Stomach (tissue), 9 donors: ENCODE results near the gene CD36. TPM values are rescaled to one million over a fixed set of nuclear protein-coding genes. Genes with fewer than 3 reads are reported as not detected.

Experiments
- DNase-seq, 2 donors: peaks; one replicate each; pipeline versions ENCODE4 v3.0.0 to v3.0.0-alpha.2; 2013 to 2019
- H3K27ac ChIP-seq, 5 donors: fragments of 200-600 bp in 4 of 5; sonication (generic) in 4 of 5; one replicate each; pipeline ENCODE4 v1.5.1; 2013 to 2019; ENCODE audit warnings: mild to moderate bottlenecking in 1 of 5, moderate library complexity in 1 of 5
- H3K27me3 ChIP-seq, 3 donors: fragments of 200-600 bp; sonication (generic); one replicate each; pipeline ENCODE4 v1.5.1; 2017 to 2019; ENCODE audit warnings: mixed run types in 1 of 3
- H3K36me3 ChIP-seq, 4 donors: fragments of 200-600 bp; sonication (generic); 1 replicate in 3 of 4; 2 replicates in 1 of 4; pipeline ENCODE4 v1.5.1; 2016 to 2019
- H3K4me1 ChIP-seq, 4 donors: fragments of 200-600 bp; sonication (generic); one replicate each; pipeline ENCODE4 v1.5.1; 2016 to 2019
- H3K4me3 ChIP-seq, 4 donors: fragments of 200-600 bp; sonication (generic) in 3 of 4; one replicate each; pipeline ENCODE4 v1.5.1; 2016 to 2019; ENCODE audit warnings: mild to moderate bottlenecking in 1 of 4
- H3K9me3 ChIP-seq, 4 donors: fragments of 200-600 bp; sonication (generic); one replicate each; pipeline ENCODE4 v1.5.1; 2016 to 2019
- EP300 ChIP-seq: sonication (generic); formaldehyde crosslinking; IDR thresholded peaks from one replicate; pipeline ENCODE4 v1.6.1; 2017; ENCODE audit warnings: antibody characterized with exemption
- POLR2A ChIP-seq, 4 donors: fragments of 450-650 bp; IDR thresholded peaks; one replicate each; pipeline ENCODE4 v1.6.1; 2016; ENCODE audit warnings: antibody characterized with exemption in 4 of 4, control low read depth in 2 of 4, mild to moderate bottlenecking in 1 of 4, moderate library complexity in 1 of 4
- POLR2AphosphoS5 ChIP-seq, 3 donors: sonication (generic); formaldehyde crosslinking; IDR thresholded peaks; one replicate each; pipeline ENCODE4 v1.6.1; 2016; ENCODE audit warnings: antibody characterized with exemption in 3 of 3
- WGBS, 5 donors: extraction: QIAGEN DNeasy Blood & Tissue Kit in 3 of 5; methylation state at CpG; one replicate each; pipeline versions ENCODE4 v1.1.5 to v1.1.7; 2013 to 2018; 5-methylcytosine and 5-hydroxymethylcytosine counted together
- intact Hi-C: fragments of 100-400 bp; cut with DNase I; formaldehyde crosslinking; loops from one replicate; pipeline ENCODE4 v1.15.1; 2023; ENCODE audit warnings: low total_unique reads
- polyA plus RNA-seq, 3 donors: library from polyadenylated mRNA; stranded (reverse); fragments of 200-250 nt; gene quantifications; one replicate each; pipeline ENCODE4 v1.2.3, GENCODE V29; 2013
- total RNA-seq, 5 donors: library from RNA; depleted of rRNA; stranded (reverse); fragments of >200 nt; gene quantifications; one replicate each; pipeline versions ENCODE4 v1.1.0 to v1.2.3, GENCODE V29; 2014 to 2016
- TF ChIP-seq, protein P1 (sequence below), 7 experiments: fragments of 450-650 bp in 4 of 7; fragments of 200-600 bp in 3 of 7; sonication (generic) in 3 of 7; IDR thresholded peaks; one replicate each; pipeline ENCODE4 v1.5.1; 2016 to 2019; ENCODE audit warnings: antibody characterized with exemption in 7 of 7, control low read depth in 2 of 7, mild to moderate bottlenecking in 1 of 7
- donor health status: healthy with polysubstance abuse.
- donor health status: Bipolar disorder and iron deficiency.
- donor health status: healthy.

The CD36 gene
- total and polyA plus RNA-seq, 8 donors, result 5.5 to 346 (median 33.5) TPM

GRCh38 chr7:80711531-80711930 is 73.1 kb downstream of the CD36 start:
- Histone ChIP-seq H3K4me1 (no peaks in the 10 kb centered on the region), H3K27me3 (no peaks in the 10 kb centered on the region), H3K27ac (no peak overlapping the region), H3K36me3 (no peaks in the 10 kb centered on the region), H3K9me3 (no peaks in the 10 kb centered on the region), H3K4me3 (no peak overlapping the region)
- 61 to 80% (median 66%) methylated on average over 2 of the region's 2 CpGs for WGBS, 5 donors
- intact Hi-C loops, result no loop called here
- no peak for TF ChIP-seq POLR2AphosphoS5 (IDR thresholded peaks at IDR 0.05)
- TF ChIP-seq POLR2A (IDR thresholded peaks at IDR 0.05), result no peak
- no peak for TF ChIP-seq EP300
- TF ChIP-seq, protein P1, sequence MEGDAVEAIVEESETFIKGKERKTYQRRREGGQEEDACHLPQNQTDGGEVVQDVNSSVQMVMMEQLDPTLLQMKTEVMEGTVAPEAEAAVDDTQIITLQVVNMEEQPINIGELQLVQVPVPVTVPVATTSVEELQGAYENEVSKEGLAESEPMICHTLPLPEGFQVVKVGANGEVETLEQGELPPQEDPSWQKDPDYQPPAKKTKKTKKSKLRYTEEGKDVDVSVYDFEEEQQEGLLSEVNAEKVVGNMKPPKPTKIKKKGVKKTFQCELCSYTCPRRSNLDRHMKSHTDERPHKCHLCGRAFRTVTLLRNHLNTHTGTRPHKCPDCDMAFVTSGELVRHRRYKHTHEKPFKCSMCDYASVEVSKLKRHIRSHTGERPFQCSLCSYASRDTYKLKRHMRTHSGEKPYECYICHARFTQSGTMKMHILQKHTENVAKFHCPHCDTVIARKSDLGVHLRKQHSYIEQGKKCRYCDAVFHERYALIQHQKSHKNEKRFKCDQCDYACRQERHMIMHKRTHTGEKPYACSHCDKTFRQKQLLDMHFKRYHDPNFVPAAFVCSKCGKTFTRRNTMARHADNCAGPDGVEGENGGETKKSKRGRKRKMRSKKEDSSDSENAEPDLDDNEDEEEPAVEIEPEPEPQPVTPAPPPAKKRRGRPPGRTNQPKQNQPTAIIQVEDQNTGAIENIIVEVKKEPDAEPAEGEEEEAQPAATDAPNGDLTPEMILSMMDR (IDR thresholded peaks at IDR 0.05), result no peak
- peak in 1 of 2 donors; percentile 24 for DNase-seq

GRCh38 chr7:80719261-80719660 is 80.8 kb downstream of the CD36 start:
- WGBS, 5 donors, result 71 to 88% (median 87%) methylated on average over 3 of the region's 3 CpGs
- DNase-seq, result no peak
- H3K4me3 ChIP-seq, result no peak overlapping the region
- H3K36me3 ChIP-seq, result no peaks in the 10 kb centered on the region
- H3K4me1 ChIP-seq, result peaks cover 4 to 23% (median 14%) of the 10 kb centered on the region in 4 donors
- no peaks in the 10 kb centered on the region for H3K27me3 ChIP-seq
- H3K9me3 ChIP-seq, result no peaks in the 10 kb centered on the region
- intact Hi-C loops, result no loop called here
- no peak overlapping the region for H3K27ac ChIP-seq
- no peak for TF ChIP-seq POLR2A (IDR thresholded peaks at IDR 0.05)
- TF ChIP-seq EP300, result no peak
- TF ChIP-seq POLR2AphosphoS5 (IDR thresholded peaks at IDR 0.05), result no peak
- TF ChIP-seq, protein P1 (IDR thresholded peaks at IDR 0.05), result no peak

GRCh38 chr7:80720146-80720545 is 81.7 kb downstream of the CD36 start:
- Histone ChIP-seq H3K4me3 (no peak overlapping the region), H3K27ac (no peak overlapping the region), H3K4me1 (peaks cover 4 to 31% (median 18%) of the 10 kb centered on the region in 4 donors), H3K27me3 (no peaks in the 10 kb centered on the region), H3K9me3 (no peaks in the 10 kb centered on the region), H3K36me3 (no peaks in the 10 kb centered on the region)
- 91 to 99% (median 96%) methylated on average over 3 of the region's 3 CpGs for WGBS, 5 donors
- no peak for DNase-seq
- intact Hi-C loops, result no loop called here
- TF ChIP-seq POLR2A (IDR thresholded peaks at IDR 0.05) (no peak), EP300 (no peak), POLR2AphosphoS5 (IDR thresholded peaks at IDR 0.05) (no peak)
- TF ChIP-seq, protein P1 (IDR thresholded peaks at IDR 0.05), result no peak

GRCh38 chr7:80721883-80722615 is 83.6 kb downstream of the CD36 start:
- TF ChIP-seq POLR2AphosphoS5 (IDR thresholded peaks at IDR 0.05), result peak in 1 of 3 donors; percentile 23
- TF ChIP-seq, protein P1 (IDR thresholded peaks at IDR 0.05), result no peak
- TF ChIP-seq EP300, result no peak
- no peak overlapping the region for H3K4me3 ChIP-seq
- peak overlapping the region in 4 of 5 donors; percentile 62 to 76 (median 70) for H3K27ac ChIP-seq
- H3K9me3 ChIP-seq, result no peaks in the 10 kb centered on the region
- peak in 1 of 2 donors; percentile 30 for DNase-seq
- WGBS, 5 donors, result 48 to 76% (median 64%) methylated on average over 3 of the region's 3 CpGs
- H3K27me3 ChIP-seq, result no peaks in the 10 kb centered on the region
- H3K4me1 ChIP-seq, result peaks cover 4 to 31% (median 19%) of the 10 kb centered on the region in 4 donors
- no peaks in the 10 kb centered on the region for H3K36me3 ChIP-seq
- intact Hi-C loops, result no loop called here
